Measurements from ENCODE around the gene RGS3. TPM values are rescaled to one million over a fixed set of nuclear protein-coding genes. Genes with fewer than 3 reads are reported as not detected.

Gene RGS3
- polyA plus RNA-seq, 1 of the 3 experiments (the other 2 are of a cell fraction) = 50.6 TPM

- CTCF ChIA-PET = interaction anchor here (0.6 to 44.7 kb wide), 8 partner anchors 9 to 157 kb away, joined by 3 to 1335 read pairs (median 4); no protein-coding TSS in a partner anchor
- Histone ChIP-seq H3K79me2 (ENCODE audit: insufficient read depth) (peaks cover 4% of the 10 kb centered on the region), H2AFZ (ENCODE audit: low read depth) (no peak overlapping the region), H3K4me1 (ENCODE audit: control insufficient read depth in 1 of 2, insufficient read depth in 2 of 2, low read depth in 1 of 2, low read length in 1 of 2) (peaks cover 16 to 35% of the 10 kb centered on the region in 2 experiments; a peak in 3 of 4 replicates), H4K20me1 (ENCODE audit: insufficient read depth) (no peaks in the 10 kb centered on the region; the same call in 1 of the 2 replicates), H3K4me3 (ENCODE audit: low read depth in 2 of 2, low read length in 1 of 2) (no peak overlapping the region), H3K9me2 (no peaks in the 10 kb centered on the region), H3K9me3 (no peaks in the 10 kb centered on the region), H3K27ac (ENCODE audit: low read depth in 2 of 2, low read length in 1 of 2) (no peak overlapping the region; a peak in 1 of 4 replicates), H3K9ac (no peak overlapping the region), H3K36me3 (replicated peaks in 1 of 2; ENCODE audit: control insufficient read depth in 1 of 2, insufficient read depth in 2 of 2, low read length in 1 of 2) (peaks cover 0 to under 1% of the 10 kb centered on the region in 2 experiments), H3K27me3 (ENCODE audit: insufficient read depth) (no peaks in the 10 kb centered on the region), H3K4me2 (no peak overlapping the region), H3F3A (replicated peaks; ENCODE audit: insufficient read depth) (peaks cover 13% of the 10 kb centered on the region)
- POLR2A ChIA-PET = interaction anchor here (2.9 kb wide), 1 partner anchor 9 kb away, joined by 13 read pairs; no protein-coding TSS in a partner anchor
- no peak for DNase-seq
- WGBS (ENCODE audit: low lambda C conversion rate) = 92% methylated on average over 8 of the region's 8 CpGs
- no peak for TF ChIP-seq SMC3 (IDR thresholded peaks at IDR 0.05; ENCODE audit: low read depth, low read length)
- no peak for TF ChIP-seq ZBTB33 (IDR thresholded peaks at IDR 0.05; ENCODE audit: borderline replicate concordance, low read depth)
- no peak for TF ChIP-seq TAF1 (IDR thresholded peaks at IDR 0.05; ENCODE audit: borderline replicate concordance, low read depth, low read length)
- no peak for TF ChIP-seq FOSL2 (IDR thresholded peaks at IDR 0.05; ENCODE audit: borderline replicate concordance, low read depth)
- TF ChIP-seq EP300 (IDR thresholded peaks at IDR 0.05; ENCODE audit: borderline replicate concordance in 1 of 2, low read depth in 1 of 2, low read length in 1 of 2) = no peak
- TF ChIP-seq RCOR1 (IDR thresholded peaks at IDR 0.05; ENCODE audit: low read length) = no peak
- no peak for TF ChIP-seq RXRA (IDR thresholded peaks at IDR 0.05; ENCODE audit: borderline replicate concordance, low read depth)
- no peak for TF ChIP-seq ELF1 (IDR thresholded peaks at IDR 0.05)
- no peak for TF ChIP-seq GABPA (IDR thresholded peaks at IDR 0.05; ENCODE audit: low read depth)
- no peak for TF ChIP-seq USF1 (IDR thresholded peaks at IDR 0.05; ENCODE audit: borderline replicate concordance, low read depth)
- TF ChIP-seq RAD21 (IDR thresholded peaks at IDR 0.05; ENCODE audit: low read length) = no peak
- TF ChIP-seq CHD2 (IDR thresholded peaks at IDR 0.05; ENCODE audit: low read length, partially characterized antibody) = no peak
- TF ChIP-seq SIN3A (IDR thresholded peaks at IDR 0.05; ENCODE audit: borderline replicate concordance, low read depth, low read length) = no peak
- TF ChIP-seq FOXJ3 (CRISPR knock-in tag; IDR thresholded peaks at IDR 0.05) = no peak
- TF ChIP-seq USF2 (IDR thresholded peaks at IDR 0.05; ENCODE audit: borderline replicate concordance, low read depth, low read length) = no peak
- no peak for TF ChIP-seq NFIC (IDR thresholded peaks at IDR 0.05; ENCODE audit: borderline replicate concordance)
- no peak for TF ChIP-seq RFX5 (IDR thresholded peaks at IDR 0.05; ENCODE audit: low read length)
- no peak for TF ChIP-seq REST (IDR thresholded peaks at IDR 0.05; ENCODE audit: low read depth, low read length)
Observed at GRCh38 chr9:113603048-113603375, 139.5 kb downstream of the RGS3 start.
